Liver (tissue), 3 donors: Measurements from ENCODE around the gene DNM2.

Source experiments
- JUND ChIP-seq, 2 donors: IDR thresholded peaks; 2 replicates each; pipeline ENCODE4 v1.6.1; 2016; ENCODE audit warnings: antibody characterized with exemption in 2 of 2
- TF ChIP-seq, protein P1 (sequence below): IDR thresholded peaks from 2 replicates; pipeline ENCODE4 v1.6.1; 2016; ENCODE audit warnings: antibody characterized with exemption
- TF ChIP-seq, protein P2 (sequence below): fragments of 150-350 bp; IDR thresholded peaks from 2 replicates; pipeline ENCODE4 v1.5.1; 2017; ENCODE audit warnings: improper control_type of control experiment, low read depth, low read length; ENCODE audit not compliant: missing input control
- TF ChIP-seq, protein P3 (sequence below): IDR thresholded peaks from 2 replicates; pipeline ENCODE4 v1.6.1; 2016; ENCODE audit warnings: antibody characterized with exemption, mild to moderate bottlenecking
- donor health status: healthy.
- donor health status: healthy.

DNA sequence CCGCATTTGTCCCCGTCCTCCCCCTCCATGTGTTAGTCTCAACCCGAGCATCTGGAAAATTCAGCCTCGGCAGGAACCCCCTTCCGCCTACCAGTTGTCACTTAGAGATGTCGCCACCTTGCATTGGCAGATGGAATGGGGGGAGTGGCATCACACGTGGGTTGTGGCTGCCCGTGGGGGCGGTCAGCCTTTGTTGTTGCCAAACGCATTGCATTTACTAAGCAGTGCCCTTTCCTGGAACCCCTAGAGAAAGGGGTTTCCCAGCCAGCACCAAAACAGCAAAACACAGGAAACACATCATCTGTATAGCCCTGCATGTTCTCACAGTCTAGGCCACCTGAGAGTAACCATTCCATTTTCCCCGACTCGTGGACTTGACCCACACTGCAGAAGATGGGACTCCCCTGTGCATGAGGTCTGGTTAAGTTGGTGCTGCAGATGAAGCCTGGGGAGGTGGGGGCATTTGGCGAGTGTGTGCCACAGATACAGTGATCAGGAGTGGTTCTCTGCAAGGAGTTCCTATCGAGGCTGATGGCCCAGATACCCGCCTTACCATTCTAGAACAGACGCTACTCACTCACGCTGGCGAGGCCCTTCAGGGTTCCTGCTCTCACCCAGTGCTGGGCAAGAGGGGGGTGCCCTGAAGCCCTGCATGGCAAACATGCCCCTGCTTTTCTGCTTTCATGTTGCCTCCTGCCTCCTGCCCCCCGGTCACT, 79.8 kb downstream of the DNM2 start:
- TF ChIP-seq, protein P1, sequence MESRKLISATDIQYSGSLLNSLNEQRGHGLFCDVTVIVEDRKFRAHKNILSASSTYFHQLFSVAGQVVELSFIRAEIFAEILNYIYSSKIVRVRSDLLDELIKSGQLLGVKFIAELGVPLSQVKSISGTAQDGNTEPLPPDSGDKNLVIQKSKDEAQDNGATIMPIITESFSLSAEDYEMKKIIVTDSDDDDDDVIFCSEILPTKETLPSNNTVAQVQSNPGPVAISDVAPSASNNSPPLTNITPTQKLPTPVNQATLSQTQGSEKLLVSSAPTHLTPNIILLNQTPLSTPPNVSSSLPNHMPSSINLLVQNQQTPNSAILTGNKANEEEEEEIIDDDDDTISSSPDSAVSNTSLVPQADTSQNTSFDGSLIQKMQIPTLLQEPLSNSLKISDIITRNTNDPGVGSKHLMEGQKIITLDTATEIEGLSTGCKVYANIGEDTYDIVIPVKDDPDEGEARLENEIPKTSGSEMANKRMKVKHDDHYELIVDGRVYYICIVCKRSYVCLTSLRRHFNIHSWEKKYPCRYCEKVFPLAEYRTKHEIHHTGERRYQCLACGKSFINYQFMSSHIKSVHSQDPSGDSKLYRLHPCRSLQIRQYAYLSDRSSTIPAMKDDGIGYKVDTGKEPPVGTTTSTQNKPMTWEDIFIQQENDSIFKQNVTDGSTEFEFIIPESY: no peak
- TF ChIP-seq, protein P2, sequence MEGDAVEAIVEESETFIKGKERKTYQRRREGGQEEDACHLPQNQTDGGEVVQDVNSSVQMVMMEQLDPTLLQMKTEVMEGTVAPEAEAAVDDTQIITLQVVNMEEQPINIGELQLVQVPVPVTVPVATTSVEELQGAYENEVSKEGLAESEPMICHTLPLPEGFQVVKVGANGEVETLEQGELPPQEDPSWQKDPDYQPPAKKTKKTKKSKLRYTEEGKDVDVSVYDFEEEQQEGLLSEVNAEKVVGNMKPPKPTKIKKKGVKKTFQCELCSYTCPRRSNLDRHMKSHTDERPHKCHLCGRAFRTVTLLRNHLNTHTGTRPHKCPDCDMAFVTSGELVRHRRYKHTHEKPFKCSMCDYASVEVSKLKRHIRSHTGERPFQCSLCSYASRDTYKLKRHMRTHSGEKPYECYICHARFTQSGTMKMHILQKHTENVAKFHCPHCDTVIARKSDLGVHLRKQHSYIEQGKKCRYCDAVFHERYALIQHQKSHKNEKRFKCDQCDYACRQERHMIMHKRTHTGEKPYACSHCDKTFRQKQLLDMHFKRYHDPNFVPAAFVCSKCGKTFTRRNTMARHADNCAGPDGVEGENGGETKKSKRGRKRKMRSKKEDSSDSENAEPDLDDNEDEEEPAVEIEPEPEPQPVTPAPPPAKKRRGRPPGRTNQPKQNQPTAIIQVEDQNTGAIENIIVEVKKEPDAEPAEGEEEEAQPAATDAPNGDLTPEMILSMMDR: no peak
- TF ChIP-seq, protein P3, sequence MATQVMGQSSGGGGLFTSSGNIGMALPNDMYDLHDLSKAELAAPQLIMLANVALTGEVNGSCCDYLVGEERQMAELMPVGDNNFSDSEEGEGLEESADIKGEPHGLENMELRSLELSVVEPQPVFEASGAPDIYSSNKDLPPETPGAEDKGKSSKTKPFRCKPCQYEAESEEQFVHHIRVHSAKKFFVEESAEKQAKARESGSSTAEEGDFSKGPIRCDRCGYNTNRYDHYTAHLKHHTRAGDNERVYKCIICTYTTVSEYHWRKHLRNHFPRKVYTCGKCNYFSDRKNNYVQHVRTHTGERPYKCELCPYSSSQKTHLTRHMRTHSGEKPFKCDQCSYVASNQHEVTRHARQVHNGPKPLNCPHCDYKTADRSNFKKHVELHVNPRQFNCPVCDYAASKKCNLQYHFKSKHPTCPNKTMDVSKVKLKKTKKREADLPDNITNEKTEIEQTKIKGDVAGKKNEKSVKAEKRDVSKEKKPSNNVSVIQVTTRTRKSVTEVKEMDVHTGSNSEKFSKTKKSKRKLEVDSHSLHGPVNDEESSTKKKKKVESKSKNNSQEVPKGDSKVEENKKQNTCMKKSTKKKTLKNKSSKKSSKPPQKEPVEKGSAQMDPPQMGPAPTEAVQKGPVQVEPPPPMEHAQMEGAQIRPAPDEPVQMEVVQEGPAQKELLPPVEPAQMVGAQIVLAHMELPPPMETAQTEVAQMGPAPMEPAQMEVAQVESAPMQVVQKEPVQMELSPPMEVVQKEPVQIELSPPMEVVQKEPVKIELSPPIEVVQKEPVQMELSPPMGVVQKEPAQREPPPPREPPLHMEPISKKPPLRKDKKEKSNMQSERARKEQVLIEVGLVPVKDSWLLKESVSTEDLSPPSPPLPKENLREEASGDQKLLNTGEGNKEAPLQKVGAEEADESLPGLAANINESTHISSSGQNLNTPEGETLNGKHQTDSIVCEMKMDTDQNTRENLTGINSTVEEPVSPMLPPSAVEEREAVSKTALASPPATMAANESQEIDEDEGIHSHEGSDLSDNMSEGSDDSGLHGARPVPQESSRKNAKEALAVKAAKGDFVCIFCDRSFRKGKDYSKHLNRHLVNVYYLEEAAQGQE: no peak
- no peak for TF ChIP-seq JUND (IDR thresholded peaks at IDR 0.05)
